LNCaP clone FGC (cell line): ENCODE results near the gene ROR2.
"Not testable (repeated sequence)": the region's sequence is repeated elsewhere in the genome, so short reads cannot be mapped to it uniquely, and the experiment has no call there.

Experiments used
- DNase-seq: peaks from one replicate; pipeline ENCODE4 v3.0.0-alpha.2; 2011; ENCODE audit warnings: low read depth
- H3K4me3 ChIP-seq: 2 replicates; pipeline ENCODE4 v1.5.1; 2011; ENCODE audit warnings: mild to moderate bottlenecking, low read depth, low read length, control low read depth
- TF ChIP-seq, protein P1 (sequence below): IDR thresholded peaks from 2 replicates; pipeline ENCODE4 v1.5.1; 2012; ENCODE audit warnings: mild to moderate bottlenecking; ENCODE audit not compliant: control insufficient read depth, insufficient read depth; ENCODE audit errors: extremely low read depth

Gene ROR2

DNA sequence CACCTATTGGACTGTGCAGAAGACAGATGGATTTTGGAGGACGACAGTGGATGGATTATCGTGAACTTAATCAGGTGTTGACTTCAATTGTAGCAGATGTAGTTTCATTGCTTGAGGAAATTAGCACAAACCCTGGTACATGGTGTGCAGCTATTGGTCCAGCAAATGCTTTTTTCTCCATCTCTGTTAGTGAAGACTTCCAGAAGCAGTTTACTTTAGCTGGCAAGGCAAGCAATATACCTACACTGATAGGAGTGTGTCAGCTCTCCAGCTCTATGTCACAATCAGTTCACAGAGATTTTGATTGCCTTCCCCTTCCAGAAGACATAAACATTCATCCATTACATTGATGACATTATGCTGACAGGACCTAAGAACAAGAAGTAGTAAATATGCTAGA lies 35.7 kb upstream of the ROR2 start:
- no peak overlapping the region for H3K4me3 ChIP-seq
- DNase-seq: no peak
- TF ChIP-seq, protein P1, sequence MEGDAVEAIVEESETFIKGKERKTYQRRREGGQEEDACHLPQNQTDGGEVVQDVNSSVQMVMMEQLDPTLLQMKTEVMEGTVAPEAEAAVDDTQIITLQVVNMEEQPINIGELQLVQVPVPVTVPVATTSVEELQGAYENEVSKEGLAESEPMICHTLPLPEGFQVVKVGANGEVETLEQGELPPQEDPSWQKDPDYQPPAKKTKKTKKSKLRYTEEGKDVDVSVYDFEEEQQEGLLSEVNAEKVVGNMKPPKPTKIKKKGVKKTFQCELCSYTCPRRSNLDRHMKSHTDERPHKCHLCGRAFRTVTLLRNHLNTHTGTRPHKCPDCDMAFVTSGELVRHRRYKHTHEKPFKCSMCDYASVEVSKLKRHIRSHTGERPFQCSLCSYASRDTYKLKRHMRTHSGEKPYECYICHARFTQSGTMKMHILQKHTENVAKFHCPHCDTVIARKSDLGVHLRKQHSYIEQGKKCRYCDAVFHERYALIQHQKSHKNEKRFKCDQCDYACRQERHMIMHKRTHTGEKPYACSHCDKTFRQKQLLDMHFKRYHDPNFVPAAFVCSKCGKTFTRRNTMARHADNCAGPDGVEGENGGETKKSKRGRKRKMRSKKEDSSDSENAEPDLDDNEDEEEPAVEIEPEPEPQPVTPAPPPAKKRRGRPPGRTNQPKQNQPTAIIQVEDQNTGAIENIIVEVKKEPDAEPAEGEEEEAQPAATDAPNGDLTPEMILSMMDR: no peak

DNA sequence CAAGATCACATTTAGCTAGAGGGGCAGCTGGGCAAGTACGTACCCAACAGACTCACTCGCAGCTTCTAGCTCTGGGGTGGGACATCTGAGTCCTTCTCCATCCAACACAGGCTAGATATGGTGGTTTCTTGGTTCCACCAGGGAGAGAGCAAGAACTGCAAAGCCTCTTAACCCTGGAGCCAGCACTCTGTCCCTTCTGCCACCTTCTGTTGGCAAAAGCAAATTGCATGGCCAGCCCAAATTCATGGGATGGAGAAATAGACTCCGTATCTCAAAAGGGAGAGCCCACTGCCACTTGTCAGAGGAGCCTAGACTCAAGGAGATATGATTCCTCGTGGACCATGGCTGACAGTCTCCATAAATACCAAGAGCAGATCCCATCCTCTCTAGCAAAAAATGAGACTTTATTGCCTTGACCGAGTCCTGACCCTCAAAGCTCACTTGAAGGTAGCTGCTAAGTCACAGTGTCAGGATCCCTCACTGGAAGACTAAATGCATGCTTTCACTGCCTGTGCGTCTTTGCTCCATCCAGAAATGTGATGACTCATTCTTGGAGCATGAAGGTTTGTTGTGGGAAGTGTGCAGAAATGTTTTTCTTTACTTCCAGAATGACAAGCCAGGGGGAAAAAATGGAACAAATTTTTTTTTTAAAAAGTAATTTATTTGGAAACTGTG lies 28.8 kb upstream of the ROR2 start:
- H3K4me3 ChIP-seq: no peak overlapping the region
- TF ChIP-seq, protein P1: peak; percentile 60
- DNase-seq: peak; percentile 7

DNA sequence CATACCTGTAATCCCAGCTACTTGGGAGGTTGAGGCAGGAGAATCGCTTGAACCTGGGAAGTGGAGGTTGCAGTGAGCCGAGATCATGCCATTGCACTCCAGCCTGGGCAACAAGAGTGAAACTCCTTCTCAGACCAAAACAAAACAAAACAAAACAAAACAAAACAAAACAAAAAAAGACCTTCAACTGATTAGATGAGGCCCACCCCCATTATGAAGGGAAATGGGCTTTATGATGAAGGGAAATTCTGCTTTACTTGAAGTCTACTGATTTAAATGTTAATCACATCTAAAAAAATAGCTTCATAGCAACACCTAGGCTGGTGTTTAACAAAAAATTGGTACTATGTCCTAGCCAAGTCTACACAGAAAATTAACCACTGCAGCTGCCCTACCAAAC lies 25.2 kb upstream of the ROR2 start:
- H3K4me3 ChIP-seq, DNase-seq: not testable (repeated sequence)

GRCh38 chr9:91972711-91973110 lies 22.7 kb upstream of the ROR2 start:
- no peak overlapping the region for H3K4me3 ChIP-seq
- TF ChIP-seq, protein P1: no peak

DNA sequence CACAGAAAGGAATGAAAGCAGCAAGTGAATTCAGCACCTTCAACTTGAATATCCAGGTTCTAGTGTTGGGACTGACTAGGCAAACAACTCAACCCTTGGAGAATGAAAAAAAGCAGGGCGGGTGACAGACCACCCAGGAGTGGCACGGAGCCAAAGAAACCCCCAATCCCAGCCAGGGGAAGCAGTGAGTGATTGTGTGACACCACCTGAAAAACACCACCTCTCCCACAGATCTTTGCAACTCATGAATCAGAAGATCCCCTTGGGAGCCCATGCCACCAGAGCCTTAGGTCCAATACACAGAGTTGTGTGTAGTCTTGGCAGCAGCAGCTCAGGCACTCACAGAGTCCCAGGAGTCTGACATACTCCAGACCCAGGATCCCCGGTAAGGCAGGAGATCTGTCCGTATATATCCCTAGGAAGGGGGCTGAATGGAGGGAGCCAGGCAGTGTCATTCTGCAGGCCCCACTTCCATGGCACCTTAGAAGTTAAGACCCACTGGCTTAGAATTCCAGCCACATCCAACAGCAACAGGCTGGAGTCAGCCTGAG lies 22.1 kb upstream of the ROR2 start:
- DNase-seq: no peak
- H3K4me3 ChIP-seq: no peak overlapping the region
- TF ChIP-seq, protein P1: no peak

More at GRCh38 chr9:91972711-91973110, 22.7 kb upstream of the ROR2 start:
- no peak for DNase-seq

DNA sequence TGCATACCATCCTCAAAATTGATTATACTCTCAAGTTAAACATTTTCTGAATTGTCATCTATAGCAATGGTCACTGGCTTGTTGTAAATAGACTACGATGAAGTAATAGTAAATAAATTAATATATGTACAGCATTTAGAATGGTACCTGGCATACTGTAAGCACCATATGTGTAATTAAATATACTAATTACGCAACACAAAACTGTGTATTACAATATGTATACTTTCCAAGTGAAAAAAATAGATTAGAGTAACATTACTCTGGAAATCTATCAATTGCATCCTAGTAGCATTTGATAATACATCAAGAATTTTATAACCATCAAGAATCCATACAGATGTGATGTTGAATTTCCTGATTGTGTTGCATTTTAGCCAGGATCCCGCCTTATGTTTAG lies 17.2 kb upstream of the ROR2 start:
- TF ChIP-seq, protein P1: no peak
- no peak for DNase-seq
- H3K4me3 ChIP-seq: no peak overlapping the region

DNA sequence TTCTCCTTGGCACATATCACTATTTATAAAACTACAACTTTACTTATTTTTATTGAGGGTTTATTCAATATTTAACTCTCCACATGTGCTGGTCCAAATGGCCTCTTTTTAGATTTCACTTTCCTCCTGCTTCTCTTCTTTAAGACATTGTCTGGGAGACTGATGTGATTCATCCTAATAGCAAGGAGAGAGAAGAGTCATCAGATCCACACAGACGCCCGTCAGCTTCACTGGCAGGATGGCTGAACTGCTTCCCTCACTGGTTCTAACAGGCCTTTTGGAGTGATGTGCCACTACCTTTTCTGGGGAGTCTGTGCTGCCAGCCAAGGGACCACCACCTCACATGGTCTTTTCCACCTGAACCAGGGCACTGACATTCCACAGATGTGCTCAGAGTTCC lies 16.5 kb upstream of the ROR2 start:
- no peak overlapping the region for H3K4me3 ChIP-seq
- DNase-seq: no peak
- TF ChIP-seq, protein P1: no peak
